Measurements from ENCODE around the gene STAMBP.

STAMBP gene

DNA sequence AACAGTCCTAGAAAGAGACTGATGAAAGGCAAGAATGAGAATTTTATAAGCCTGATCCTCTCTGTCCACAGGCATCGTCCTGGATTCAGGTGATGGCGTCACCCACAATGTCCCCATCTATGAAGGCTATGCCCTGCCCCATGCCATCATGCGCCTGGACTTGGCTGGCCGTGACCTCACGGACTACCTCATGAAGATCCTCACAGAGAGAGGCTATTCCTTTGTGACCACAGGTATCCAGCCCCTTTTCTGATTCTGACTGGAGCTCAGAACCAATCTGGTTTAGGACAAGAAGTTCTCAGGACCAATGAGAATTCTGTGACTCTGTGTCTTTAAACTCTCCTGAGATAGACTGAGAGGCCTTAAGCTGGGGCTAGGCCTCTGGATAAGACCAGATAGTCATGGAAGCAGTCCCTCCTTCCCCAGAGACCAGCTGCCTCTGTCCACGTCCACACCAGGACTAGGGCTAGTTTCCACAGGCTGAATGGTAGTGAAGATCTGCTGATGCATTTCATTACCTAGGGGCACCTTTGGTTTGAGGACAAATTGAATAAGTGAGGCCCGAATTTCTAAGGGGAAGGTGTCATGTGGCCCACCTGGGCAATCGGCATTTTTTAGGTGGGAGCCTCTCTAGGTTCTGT lies 84.8 kb downstream of the STAMBP start:
- Histone ChIP-seq H3K27me3 (no peaks in the 10 kb centered on the region), H3K4me3 (ENCODE audit: low read depth, low read length) (no peak overlapping the region)
- TF ChIP-seq, protein P1, sequence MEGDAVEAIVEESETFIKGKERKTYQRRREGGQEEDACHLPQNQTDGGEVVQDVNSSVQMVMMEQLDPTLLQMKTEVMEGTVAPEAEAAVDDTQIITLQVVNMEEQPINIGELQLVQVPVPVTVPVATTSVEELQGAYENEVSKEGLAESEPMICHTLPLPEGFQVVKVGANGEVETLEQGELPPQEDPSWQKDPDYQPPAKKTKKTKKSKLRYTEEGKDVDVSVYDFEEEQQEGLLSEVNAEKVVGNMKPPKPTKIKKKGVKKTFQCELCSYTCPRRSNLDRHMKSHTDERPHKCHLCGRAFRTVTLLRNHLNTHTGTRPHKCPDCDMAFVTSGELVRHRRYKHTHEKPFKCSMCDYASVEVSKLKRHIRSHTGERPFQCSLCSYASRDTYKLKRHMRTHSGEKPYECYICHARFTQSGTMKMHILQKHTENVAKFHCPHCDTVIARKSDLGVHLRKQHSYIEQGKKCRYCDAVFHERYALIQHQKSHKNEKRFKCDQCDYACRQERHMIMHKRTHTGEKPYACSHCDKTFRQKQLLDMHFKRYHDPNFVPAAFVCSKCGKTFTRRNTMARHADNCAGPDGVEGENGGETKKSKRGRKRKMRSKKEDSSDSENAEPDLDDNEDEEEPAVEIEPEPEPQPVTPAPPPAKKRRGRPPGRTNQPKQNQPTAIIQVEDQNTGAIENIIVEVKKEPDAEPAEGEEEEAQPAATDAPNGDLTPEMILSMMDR (IDR thresholded peaks at IDR 0.05; ENCODE audit: low read depth, low read length) = no peak

DNA sequence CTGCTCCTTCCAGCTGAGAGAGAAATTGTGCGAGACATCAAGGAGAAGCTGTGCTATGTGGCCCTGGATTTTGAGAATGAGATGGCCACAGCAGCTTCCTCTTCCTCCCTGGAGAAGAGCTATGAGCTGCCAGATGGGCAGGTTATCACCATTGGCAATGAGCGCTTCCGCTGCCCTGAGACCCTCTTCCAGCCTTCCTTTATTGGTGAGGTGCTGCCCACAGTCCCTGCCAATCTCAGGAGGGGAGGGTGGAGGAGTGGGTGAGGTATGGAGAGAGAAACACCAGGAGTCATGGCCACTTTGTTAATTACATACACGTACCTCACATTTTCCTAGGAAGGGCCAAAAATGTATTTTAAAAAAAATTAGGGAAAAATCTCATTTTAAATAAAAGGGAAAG lies 85.9 kb downstream of the STAMBP start:
- no peak for DNase-seq
- H3K4me1 ChIP-seq = no peaks in the 10 kb centered on the region
- no peaks in the 10 kb centered on the region for H3K27me3 ChIP-seq
- H3K4me3 ChIP-seq (ENCODE audit: low read depth, low read length) = no peak overlapping the region
- H3K36me3 ChIP-seq = no peaks in the 10 kb centered on the region
- TF ChIP-seq, protein P1 (IDR thresholded peaks at IDR 0.05; ENCODE audit: low read depth, low read length) = no peak
- H3K9me3 ChIP-seq = no peaks in the 10 kb centered on the region

More for the DNA sequence above, 84.8 kb downstream of the STAMBP start:
- H3K36me3 ChIP-seq = no peaks in the 10 kb centered on the region
- DNase-seq = no peak
- H3K9me3 ChIP-seq = no peaks in the 10 kb centered on the region
- H3K4me1 ChIP-seq = no peaks in the 10 kb centered on the region

DNA sequence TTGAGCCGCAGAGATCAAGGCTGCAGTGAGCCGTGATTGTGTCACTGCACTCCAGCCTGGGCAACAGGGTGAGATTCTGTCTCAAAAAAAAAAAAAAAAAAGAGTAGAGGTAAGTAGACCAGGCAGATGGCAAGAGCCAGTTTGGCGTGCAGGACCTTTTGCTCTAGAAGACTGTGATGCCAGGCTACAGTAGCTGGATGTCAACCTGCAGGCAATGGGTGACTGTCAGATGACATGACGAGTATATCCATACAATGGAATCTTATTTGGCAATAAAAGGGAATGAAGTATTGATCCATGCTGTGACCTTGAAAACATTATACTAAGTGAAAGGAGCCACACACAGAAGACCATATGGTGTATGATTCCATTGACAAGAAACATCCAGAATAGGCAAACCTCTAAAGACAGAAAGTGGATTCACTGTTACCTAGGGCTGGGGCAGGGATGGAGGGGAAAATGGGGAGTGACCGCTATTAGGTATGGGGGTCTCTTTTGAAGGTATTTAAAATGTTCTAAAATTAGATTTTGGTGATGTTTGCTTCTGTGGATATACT lies 86.8 kb downstream of the STAMBP start:
- Histone ChIP-seq H3K27me3 (no peaks in the 10 kb centered on the region), H3K4me3 (ENCODE audit: low read depth, low read length) (no peak overlapping the region), H3K36me3 (no peaks in the 10 kb centered on the region), H3K4me1 (no peaks in the 10 kb centered on the region), H3K9me3 (no peaks in the 10 kb centered on the region)
- no peak for DNase-seq
- TF ChIP-seq, protein P1 (IDR thresholded peaks at IDR 0.05; ENCODE audit: low read depth, low read length) = no peak

DNA sequence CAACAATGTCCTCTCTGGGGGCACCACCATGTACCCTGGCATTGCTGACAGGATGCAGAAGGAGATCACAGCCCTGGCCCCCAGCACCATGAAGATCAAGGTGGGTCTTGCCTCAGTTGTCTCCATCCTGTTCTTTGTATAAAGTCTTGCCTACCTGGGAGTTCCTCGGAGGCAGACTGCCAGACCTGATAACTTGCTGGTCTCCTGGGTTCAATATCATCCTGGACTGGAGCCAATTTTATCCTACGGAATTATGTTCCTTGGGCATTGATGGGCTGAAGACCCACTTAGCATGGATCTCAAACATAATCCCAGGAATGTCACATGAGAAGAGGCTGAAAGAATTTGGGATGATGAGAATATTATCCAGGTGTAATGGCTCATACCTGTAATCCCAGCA lies 87.9 kb downstream of the STAMBP start:
- H3K9me3 ChIP-seq = no peaks in the 10 kb centered on the region
- no peaks in the 10 kb centered on the region for H3K4me1 ChIP-seq
- no peaks in the 10 kb centered on the region for H3K36me3 ChIP-seq
- H3K4me3 ChIP-seq (ENCODE audit: low read depth, low read length) = no peak overlapping the region
- no peaks in the 10 kb centered on the region for H3K27me3 ChIP-seq
- TF ChIP-seq, protein P1 (IDR thresholded peaks at IDR 0.05; ENCODE audit: low read depth, low read length) = no peak
- no peak for DNase-seq

DNA sequence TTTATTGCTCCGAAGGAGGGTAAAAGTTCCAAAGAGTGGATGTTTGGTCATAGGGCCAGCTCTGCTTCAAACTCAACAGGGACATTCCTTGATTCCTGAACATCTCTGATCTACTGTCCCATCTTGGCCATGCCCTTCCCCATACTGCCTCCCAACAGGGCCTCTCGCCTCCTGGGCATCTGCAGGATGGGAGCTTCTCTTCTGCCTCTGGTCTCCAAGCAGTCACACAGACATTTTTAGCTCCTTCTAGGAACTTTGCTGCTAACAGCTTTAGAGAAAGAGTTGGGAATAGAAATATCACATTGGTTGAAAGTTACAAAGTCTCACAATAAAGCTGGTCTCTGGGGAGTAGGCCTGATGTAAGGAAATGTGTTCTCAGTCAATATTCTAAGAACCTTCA lies 88.5 kb downstream of the STAMBP start:
- no peaks in the 10 kb centered on the region for H3K27me3 ChIP-seq
- no peaks in the 10 kb centered on the region for H3K4me1 ChIP-seq
- H3K36me3 ChIP-seq = no peaks in the 10 kb centered on the region
- H3K9me3 ChIP-seq = no peaks in the 10 kb centered on the region
- no peak overlapping the region for H3K4me3 ChIP-seq (ENCODE audit: low read depth, low read length)
- TF ChIP-seq, protein P1 (IDR thresholded peaks at IDR 0.05; ENCODE audit: low read depth, low read length) = no peak
- no peak for DNase-seq

DNA sequence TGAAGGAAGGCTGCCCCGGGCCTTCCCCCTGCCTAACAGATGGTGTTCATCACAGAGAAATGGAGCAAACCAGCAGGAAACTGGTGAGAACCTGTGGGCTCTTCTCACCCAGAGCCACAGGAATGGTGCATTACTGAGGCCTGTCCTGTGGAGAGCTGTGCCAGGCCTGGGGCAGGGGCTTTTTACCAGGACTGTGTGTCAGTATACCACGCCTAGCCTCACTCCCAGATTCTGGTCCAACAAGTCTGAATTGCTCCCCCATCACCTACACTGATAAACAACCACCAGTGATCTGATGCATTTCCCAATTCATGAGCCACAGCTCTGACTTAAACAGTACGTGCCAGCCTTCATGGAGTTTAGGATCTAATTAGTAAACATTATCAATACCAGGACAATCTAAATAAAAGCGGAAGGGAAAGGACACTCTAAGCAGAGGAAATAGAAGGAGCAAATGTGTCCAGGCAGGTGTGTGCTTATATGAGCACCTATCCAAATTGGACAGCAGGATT lies 89.0 kb downstream of the STAMBP start:
- TF ChIP-seq, protein P1 (IDR thresholded peaks at IDR 0.05; ENCODE audit: low read depth, low read length) = no peak
- DNase-seq = no peak

More for the DNA sequence above, 89.0 kb downstream of the STAMBP start:
- H3K27me3 ChIP-seq = no peaks in the 10 kb centered on the region
- no peak overlapping the region for H3K4me3 ChIP-seq (ENCODE audit: low read depth, low read length)
- no peaks in the 10 kb centered on the region for H3K4me1 ChIP-seq
- H3K36me3 ChIP-seq = no peaks in the 10 kb centered on the region
- H3K9me3 ChIP-seq = no peaks in the 10 kb centered on the region

All from BE2C (cell line).